Measurements from ENCODE around the gene UROC1.

GRCh38 chr3:126456766-126457388 is 60.7 kb downstream of the UROC1 start:
- TF ChIP-seq POLR2A (IDR thresholded peaks at IDR 0.05) (no peak), POLR2AphosphoS5 (IDR thresholded peaks at IDR 0.05) (no peak)
- TF ChIP-seq, protein P1, sequence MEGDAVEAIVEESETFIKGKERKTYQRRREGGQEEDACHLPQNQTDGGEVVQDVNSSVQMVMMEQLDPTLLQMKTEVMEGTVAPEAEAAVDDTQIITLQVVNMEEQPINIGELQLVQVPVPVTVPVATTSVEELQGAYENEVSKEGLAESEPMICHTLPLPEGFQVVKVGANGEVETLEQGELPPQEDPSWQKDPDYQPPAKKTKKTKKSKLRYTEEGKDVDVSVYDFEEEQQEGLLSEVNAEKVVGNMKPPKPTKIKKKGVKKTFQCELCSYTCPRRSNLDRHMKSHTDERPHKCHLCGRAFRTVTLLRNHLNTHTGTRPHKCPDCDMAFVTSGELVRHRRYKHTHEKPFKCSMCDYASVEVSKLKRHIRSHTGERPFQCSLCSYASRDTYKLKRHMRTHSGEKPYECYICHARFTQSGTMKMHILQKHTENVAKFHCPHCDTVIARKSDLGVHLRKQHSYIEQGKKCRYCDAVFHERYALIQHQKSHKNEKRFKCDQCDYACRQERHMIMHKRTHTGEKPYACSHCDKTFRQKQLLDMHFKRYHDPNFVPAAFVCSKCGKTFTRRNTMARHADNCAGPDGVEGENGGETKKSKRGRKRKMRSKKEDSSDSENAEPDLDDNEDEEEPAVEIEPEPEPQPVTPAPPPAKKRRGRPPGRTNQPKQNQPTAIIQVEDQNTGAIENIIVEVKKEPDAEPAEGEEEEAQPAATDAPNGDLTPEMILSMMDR (IDR thresholded peaks at IDR 0.05), result no peak

Measured in prostate gland (tissue), 2 donors.